ENCODE measurements around the gene NCR3LG1. TPM values are rescaled to one million over a fixed set of nuclear protein-coding genes. Genes with fewer than 3 reads are reported as not detected.

The NCR3LG1 gene
- total RNA-seq, 4 donors from 2014 or later = 0.29 to 4.6 (median 0.91) TPM

GRCh38 chr11:17384002-17384511, 32.5 kb downstream of the NCR3LG1 start:
- Histone ChIP-seq H3K9me3 (no peaks in the 10 kb centered on the region), H3K36me3 (no peaks in the 10 kb centered on the region), H3K27me3 (no peaks in the 10 kb centered on the region), H3K27ac (no peak overlapping the region), H3K4me1 (peaks cover 0 to 5% of the 10 kb centered on the region in 2 donors), H3K4me3 (no peak overlapping the region)
- intact Hi-C loops (cut with DNase I; ENCODE audit: low total_unique reads) = loop anchor here (5.0 kb wide), 1 partner anchor 123 kb away; no protein-coding TSS in a partner anchor
- TF ChIP-seq CTCF (IDR thresholded peaks at IDR 0.05) (peak; percentile 82 to 88 (median 86)), POLR2A (IDR thresholded peaks at IDR 0.05) (no peak)
- peak; percentile 63 to 75 for DNase-seq

- DNase-seq = no peak
- TF ChIP-seq POLR2A (IDR thresholded peaks at IDR 0.05) = no peak
- TF ChIP-seq CTCF (IDR thresholded peaks at IDR 0.05) = no peak
- Histone ChIP-seq H3K27me3 (no peaks in the 10 kb centered on the region), H3K4me3 (no peak overlapping the region), H3K4me1 (peaks cover 0 to 5% of the 10 kb centered on the region in 2 donors), H3K9me3 (no peaks in the 10 kb centered on the region), H3K36me3 (no peaks in the 10 kb centered on the region), H3K27ac (no peak overlapping the region)
- intact Hi-C loops (cut with DNase I; ENCODE audit: low total_unique reads) = no loop called here
Observed at GRCh38 chr11:17385492-17385891, 33.9 kb downstream of the NCR3LG1 start.

GRCh38 chr11:17385926-17386325, 34.3 kb downstream of the NCR3LG1 start:
- Histone ChIP-seq H3K9me3 (no peaks in the 10 kb centered on the region), H3K4me3 (no peak overlapping the region), H3K4me1 (peaks cover 0 to 5% of the 10 kb centered on the region in 2 donors), H3K27ac (no peak overlapping the region), H3K36me3 (no peaks in the 10 kb centered on the region), H3K27me3 (no peaks in the 10 kb centered on the region)
- TF ChIP-seq POLR2A (IDR thresholded peaks at IDR 0.05) (no peak), CTCF (IDR thresholded peaks at IDR 0.05) (no peak)
- no peak for DNase-seq
- intact Hi-C loops (cut with DNase I; ENCODE audit: low total_unique reads) = no loop called here

GRCh38 chr11:17386331-17387084, 34.9 kb downstream of the NCR3LG1 start:
- intact Hi-C loops (cut with DNase I; ENCODE audit: low total_unique reads) = no loop called here
- Histone ChIP-seq H3K27ac (no peak overlapping the region), H3K4me3 (no peak overlapping the region), H3K9me3 (no peaks in the 10 kb centered on the region), H3K4me1 (peaks cover 0 to 5% of the 10 kb centered on the region in 2 donors), H3K36me3 (no peaks in the 10 kb centered on the region), H3K27me3 (no peaks in the 10 kb centered on the region)
- DNase-seq = peak in 1 of 2 donors; percentile 20
- no peak for TF ChIP-seq POLR2A (IDR thresholded peaks at IDR 0.05)
- peak in 2 of 4 experiments; percentile 38 to 45 for TF ChIP-seq CTCF (IDR thresholded peaks at IDR 0.05)

- Histone ChIP-seq H3K4me1 (peaks cover 0 to 5% of the 10 kb centered on the region in 2 donors), H3K9me3 (no peaks in the 10 kb centered on the region), H3K4me3 (no peak overlapping the region), H3K36me3 (no peaks in the 10 kb centered on the region), H3K27me3 (no peaks in the 10 kb centered on the region), H3K27ac (no peak overlapping the region)
- no peak for DNase-seq
- TF ChIP-seq POLR2A (IDR thresholded peaks at IDR 0.05) = no peak
- no peak for TF ChIP-seq CTCF (IDR thresholded peaks at IDR 0.05)
- intact Hi-C loops (cut with DNase I; ENCODE audit: low total_unique reads) = no loop called here
Observed at GRCh38 chr11:17387254-17387653, 35.7 kb downstream of the NCR3LG1 start.

Measured in uterus (tissue), 4 donors.